ENCODE results near the gene HMGB2.

Gene HMGB2

DNA sequence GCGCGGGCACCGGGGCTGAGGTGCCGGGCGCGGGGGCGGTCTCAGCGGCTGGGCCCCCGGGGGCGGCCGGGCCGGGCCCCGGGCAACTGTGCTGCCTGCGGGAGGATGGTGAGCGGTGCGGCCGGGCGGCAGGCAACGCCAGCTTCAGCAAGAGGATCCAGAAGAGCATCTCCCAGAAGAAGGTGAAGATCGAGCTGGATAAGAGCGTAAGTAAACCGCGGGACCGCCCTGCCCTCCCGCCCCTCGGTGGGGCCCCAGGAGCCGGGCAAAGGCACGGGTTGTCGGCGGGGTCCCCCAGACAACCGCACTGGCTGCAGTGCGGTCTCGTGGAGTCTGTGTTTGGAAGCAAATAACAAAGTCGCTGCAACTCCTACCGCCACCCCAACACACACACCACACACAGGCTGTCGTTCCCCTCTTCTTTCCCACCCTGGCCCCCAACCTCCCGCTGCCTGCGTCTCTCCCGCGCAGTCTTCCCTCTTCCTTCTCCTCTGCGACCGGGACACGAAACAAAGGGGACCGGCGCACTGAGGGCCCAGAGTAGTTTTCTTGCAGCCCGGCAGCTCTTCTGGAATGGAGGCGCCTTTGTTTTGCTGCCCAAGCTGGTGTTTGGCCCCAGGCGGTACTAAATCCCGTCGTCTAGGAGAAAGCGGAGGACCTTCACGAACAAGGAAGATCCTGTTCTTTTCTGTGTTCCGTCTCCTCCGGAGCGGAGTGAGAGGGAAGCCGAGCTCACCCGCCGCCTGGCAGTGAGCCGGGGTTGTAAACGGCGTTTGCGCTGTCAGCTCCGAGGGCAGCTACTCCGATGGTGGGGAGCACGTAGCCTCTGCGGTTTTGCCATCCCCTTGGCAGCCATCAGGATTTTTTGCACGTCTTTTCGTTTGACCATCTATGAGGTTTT, 37.4 kb upstream of the HMGB2 start:
- Histone ChIP-seq H3K4me3 (replicated peaks; ENCODE audit: insufficient read depth, low read length) (peak overlapping the region; percentile 94), H3K27ac (replicated peaks) (peak overlapping the region; percentile 77), H3K27me3 (ENCODE audit: insufficient read depth, poor library complexity, severe bottlenecking) (no peaks in the 10 kb centered on the region)
- peak in 1 of 2 experiments; percentile 73 for DNase-seq (ENCODE audit: low read depth in 1 of 2, low spot score in 1 of 2)
- TF ChIP-seq GABPA (IDR thresholded peaks at IDR 0.05; ENCODE audit: low read depth): no peak
- TF ChIP-seq, protein P1, sequence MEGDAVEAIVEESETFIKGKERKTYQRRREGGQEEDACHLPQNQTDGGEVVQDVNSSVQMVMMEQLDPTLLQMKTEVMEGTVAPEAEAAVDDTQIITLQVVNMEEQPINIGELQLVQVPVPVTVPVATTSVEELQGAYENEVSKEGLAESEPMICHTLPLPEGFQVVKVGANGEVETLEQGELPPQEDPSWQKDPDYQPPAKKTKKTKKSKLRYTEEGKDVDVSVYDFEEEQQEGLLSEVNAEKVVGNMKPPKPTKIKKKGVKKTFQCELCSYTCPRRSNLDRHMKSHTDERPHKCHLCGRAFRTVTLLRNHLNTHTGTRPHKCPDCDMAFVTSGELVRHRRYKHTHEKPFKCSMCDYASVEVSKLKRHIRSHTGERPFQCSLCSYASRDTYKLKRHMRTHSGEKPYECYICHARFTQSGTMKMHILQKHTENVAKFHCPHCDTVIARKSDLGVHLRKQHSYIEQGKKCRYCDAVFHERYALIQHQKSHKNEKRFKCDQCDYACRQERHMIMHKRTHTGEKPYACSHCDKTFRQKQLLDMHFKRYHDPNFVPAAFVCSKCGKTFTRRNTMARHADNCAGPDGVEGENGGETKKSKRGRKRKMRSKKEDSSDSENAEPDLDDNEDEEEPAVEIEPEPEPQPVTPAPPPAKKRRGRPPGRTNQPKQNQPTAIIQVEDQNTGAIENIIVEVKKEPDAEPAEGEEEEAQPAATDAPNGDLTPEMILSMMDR (IDR thresholded peaks at IDR 0.05; ENCODE audit: insufficient read depth, low read length): no peak
- TF ChIP-seq POLR2AphosphoS5 (IDR thresholded peaks at IDR 0.05; ENCODE audit: low read depth): no peak
- no peak; the same call in 1 of the 2 replicates for TF ChIP-seq SPI1 (IDR thresholded peaks at IDR 0.05; ENCODE audit: borderline replicate concordance, low read depth)
- TF ChIP-seq, protein P2, sequence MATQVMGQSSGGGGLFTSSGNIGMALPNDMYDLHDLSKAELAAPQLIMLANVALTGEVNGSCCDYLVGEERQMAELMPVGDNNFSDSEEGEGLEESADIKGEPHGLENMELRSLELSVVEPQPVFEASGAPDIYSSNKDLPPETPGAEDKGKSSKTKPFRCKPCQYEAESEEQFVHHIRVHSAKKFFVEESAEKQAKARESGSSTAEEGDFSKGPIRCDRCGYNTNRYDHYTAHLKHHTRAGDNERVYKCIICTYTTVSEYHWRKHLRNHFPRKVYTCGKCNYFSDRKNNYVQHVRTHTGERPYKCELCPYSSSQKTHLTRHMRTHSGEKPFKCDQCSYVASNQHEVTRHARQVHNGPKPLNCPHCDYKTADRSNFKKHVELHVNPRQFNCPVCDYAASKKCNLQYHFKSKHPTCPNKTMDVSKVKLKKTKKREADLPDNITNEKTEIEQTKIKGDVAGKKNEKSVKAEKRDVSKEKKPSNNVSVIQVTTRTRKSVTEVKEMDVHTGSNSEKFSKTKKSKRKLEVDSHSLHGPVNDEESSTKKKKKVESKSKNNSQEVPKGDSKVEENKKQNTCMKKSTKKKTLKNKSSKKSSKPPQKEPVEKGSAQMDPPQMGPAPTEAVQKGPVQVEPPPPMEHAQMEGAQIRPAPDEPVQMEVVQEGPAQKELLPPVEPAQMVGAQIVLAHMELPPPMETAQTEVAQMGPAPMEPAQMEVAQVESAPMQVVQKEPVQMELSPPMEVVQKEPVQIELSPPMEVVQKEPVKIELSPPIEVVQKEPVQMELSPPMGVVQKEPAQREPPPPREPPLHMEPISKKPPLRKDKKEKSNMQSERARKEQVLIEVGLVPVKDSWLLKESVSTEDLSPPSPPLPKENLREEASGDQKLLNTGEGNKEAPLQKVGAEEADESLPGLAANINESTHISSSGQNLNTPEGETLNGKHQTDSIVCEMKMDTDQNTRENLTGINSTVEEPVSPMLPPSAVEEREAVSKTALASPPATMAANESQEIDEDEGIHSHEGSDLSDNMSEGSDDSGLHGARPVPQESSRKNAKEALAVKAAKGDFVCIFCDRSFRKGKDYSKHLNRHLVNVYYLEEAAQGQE (IDR thresholded peaks at IDR 0.05; ENCODE audit: insufficient replicate concordance, low read depth): no peak

DNA sequence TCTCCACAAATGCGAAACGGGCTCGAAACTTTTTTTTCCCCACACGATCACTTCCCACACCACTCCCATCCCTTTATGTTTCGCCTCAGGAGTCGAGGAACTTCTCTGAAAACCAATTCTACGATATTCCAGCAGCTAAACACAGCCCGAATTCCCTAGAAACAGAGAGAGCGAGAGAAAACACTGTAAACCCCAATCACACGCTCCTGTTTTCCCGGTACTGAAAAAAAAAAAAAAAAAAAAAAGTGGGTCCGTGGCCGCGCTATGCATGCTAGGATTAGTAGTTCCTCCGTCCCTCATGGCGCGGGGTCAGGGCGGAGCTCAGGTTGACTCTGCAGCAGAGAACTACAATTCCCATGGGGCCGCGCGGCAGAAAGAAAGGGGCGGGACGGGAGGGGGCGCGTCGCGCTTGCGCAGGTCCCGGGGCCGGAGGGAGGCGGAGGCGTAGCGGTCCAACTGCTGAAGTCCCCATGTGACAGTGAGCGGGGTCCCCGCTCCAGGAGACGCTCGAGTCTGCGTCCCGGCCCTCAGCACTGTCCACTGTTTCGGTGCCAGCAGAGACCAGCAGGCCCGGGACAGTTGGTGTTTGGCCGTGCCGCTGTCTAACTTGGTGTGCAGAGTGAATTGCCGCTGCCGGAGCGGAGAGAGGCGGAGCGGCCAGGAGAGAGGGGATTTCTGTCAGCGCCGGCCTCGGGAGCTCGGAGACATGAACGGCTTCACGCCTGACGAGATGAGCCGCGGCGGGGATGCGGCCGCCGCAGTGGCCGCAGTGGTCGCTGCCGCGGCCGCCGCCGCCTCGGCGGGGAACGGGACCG, 36.5 kb upstream of the HMGB2 start, which contains the start of gene SAP30:
Gene SAP30 (plus strand): TSS at position 478 of the 815 bp plus-strand sequence. CDS start 229 bp downstream, at position 707.
- TF ChIP-seq, protein P1 (IDR thresholded peaks at IDR 0.05; ENCODE audit: insufficient read depth, low read length): no peak
- TF ChIP-seq GABPA (IDR thresholded peaks at IDR 0.05; ENCODE audit: low read depth) (0 out of 2 replicates have a peak, but pooled peaks have one; percentile 8), SPI1 (IDR thresholded peaks at IDR 0.05; ENCODE audit: borderline replicate concordance, low read depth) (0 out of 2 replicates have a peak, but pooled peaks have one; percentile 18), POLR2AphosphoS5 (IDR thresholded peaks at IDR 0.05; ENCODE audit: low read depth) (peak; percentile 76)
- TF ChIP-seq, protein P2 (IDR thresholded peaks at IDR 0.05; ENCODE audit: insufficient replicate concordance, low read depth): peak; percentile 86
- peak within 1 kb of the TSS; percentile 94 for H3K4me3 ChIP-seq (replicated peaks; ENCODE audit: insufficient read depth, low read length)
- peak within 1 kb of the TSS; percentile 81 for H3K27ac ChIP-seq (replicated peaks)
- H3K27me3 ChIP-seq (ENCODE audit: insufficient read depth, poor library complexity, severe bottlenecking): no peaks in the 10 kb centered on the region
- peak; percentile 89 to 98 for DNase-seq (ENCODE audit: low read depth in 1 of 2, low spot score in 1 of 2)

DNA sequence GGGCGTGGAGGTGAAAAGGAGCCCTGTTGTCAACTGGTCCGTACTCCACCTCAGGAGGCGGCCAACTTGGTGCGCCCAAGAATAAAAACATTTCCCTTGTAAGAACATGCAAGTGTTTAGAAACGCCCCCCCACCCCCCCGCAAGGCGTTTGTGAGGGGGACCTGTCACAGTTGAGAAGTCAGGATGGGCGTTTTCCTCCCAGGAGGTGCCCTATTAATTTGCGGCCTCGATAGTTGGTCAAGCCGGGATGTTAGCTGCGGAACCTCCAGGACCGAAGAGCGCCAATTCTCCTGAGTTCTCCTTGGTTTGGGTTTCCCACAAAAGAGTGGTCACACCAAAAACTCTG, 35.9 kb upstream of the HMGB2 start:
- Histone ChIP-seq H3K27ac (replicated peaks) (peak overlapping the region; percentile 81), H3K27me3 (ENCODE audit: insufficient read depth, poor library complexity, severe bottlenecking) (no peaks in the 10 kb centered on the region), H3K4me3 (replicated peaks; ENCODE audit: insufficient read depth, low read length) (peak overlapping the region; percentile 94)
- DNase-seq (ENCODE audit: low read depth in 1 of 2, low spot score in 1 of 2): no peak
- TF ChIP-seq POLR2AphosphoS5 (IDR thresholded peaks at IDR 0.05; ENCODE audit: low read depth) (no peak), SPI1 (IDR thresholded peaks at IDR 0.05; ENCODE audit: borderline replicate concordance, low read depth) (no peak), GABPA (IDR thresholded peaks at IDR 0.05; ENCODE audit: low read depth) (no peak)
- TF ChIP-seq, protein P1 (IDR thresholded peaks at IDR 0.05; ENCODE audit: insufficient read depth, low read length): no peak
- TF ChIP-seq, protein P2 (IDR thresholded peaks at IDR 0.05; ENCODE audit: insufficient replicate concordance, low read depth): no peak
